ENCODE data around the gene NME4.
A peak's percentile ranks its signal among the peaks of the same experiment; 100 is the strongest.

NME4 gene

GRCh38 chr16:363766-364490 is 33.1 kb upstream of the NME4 start:
- DNase-seq, result no peak

DNA sequence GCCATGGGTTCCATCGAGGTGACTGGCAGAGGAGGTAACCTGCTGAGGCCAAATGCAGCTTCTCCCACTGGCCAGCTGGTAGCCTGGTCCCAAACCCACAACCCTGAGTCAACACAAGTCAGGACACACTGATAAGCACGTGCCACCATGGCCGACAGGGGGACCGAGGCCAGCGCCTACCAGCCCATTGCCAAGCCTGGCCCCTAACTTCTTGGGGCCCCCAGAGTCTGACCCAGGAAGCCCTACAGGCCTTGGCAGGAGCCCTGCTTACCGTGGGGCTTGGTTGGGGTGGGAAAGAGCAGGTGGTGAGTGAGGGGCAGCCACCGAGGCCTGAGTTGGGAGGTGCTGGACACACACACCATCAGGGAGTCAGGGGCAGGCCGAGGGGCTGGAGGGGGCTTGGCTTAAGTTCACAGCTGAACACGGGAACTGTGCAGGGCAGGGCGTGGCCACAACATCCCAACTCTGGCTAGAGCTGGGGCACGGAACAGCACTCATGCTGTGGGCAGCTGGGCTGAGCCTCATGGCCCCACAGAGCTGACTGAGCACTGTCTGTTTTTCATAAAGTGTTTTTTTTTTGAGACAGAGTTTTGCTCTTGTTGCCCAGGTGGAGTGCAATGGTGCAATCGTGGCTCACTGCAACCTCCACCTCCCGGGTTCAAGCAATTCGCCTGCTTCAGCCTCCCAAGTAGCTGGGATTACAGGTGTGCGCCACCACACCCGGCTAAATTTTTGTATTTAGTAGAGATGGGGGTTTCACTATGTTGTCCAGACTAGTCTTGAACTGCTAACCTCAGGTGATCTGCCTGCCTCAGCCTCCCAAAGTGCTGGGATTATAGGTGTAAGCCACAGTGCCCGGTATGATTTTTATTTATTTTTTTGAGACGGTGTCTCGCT is 32.2 kb upstream of the NME4 start:
- DNase-seq, result peak; percentile 31

GRCh38 chr16:366476-366875 is 30.5 kb upstream of the NME4 start:
- no peak for DNase-seq

GRCh38 chr16:367333-367903 is 29.6 kb upstream of the NME4 start:
- DNase-seq, result no peak

- DNase-seq, result no peak
Measured at GRCh38 chr16:368388-369158, 28.4 kb upstream of the NME4 start.

DNA sequence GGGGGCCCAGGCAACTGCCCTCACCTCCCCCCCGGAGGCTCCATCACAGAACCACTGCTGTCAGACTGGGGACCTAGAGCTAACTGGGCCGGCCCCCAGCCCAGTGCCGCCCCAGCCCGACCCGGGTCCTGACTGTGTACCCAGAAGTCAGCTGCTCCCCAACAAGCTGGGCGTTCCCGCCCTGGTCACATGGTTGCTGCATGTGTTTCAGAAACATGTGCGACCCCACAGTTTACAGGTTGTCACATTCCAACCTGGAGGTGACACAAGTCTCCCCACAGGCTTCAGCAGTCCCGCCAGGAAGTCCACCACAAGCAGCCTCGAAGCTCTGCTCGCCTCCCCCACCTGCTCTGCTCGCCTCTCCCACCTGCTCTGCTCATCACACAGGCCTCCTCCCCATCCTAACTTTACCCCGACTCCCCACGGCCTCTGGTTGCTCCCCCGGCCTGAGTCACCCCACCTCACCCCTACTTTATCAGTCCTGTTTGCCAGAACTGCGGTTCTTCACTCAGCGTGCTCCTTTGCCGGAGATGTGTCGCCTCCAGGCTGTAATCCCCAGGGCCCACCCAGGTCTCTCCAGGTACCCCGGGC is 27.6 kb upstream of the NME4 start:
- no peak for DNase-seq

GRCh38 chr16:369866-370436 is 27.0 kb upstream of the NME4 start:
- no peak for DNase-seq

GRCh38 chr16:370443-370842 is 26.6 kb upstream of the NME4 start, which contains the start of gene MRPL28:
Gene MRPL28, minus strand, starts transcription at chr16:370538. Its CDS starts 320 bp downstream, at chr16:370218.
- DNase-seq, result peak; percentile 98

GRCh38 chr16:370979-371514 is 26.0 kb upstream of the NME4 start:
- no peak for DNase-seq

GRCh38 chr16:371515-372301 is 25.3 kb upstream of the NME4 start:
- DNase-seq, result no peak

GRCh38 chr16:372302-372983 is 24.6 kb upstream of the NME4 start:
- DNase-seq, result no peak

DNA sequence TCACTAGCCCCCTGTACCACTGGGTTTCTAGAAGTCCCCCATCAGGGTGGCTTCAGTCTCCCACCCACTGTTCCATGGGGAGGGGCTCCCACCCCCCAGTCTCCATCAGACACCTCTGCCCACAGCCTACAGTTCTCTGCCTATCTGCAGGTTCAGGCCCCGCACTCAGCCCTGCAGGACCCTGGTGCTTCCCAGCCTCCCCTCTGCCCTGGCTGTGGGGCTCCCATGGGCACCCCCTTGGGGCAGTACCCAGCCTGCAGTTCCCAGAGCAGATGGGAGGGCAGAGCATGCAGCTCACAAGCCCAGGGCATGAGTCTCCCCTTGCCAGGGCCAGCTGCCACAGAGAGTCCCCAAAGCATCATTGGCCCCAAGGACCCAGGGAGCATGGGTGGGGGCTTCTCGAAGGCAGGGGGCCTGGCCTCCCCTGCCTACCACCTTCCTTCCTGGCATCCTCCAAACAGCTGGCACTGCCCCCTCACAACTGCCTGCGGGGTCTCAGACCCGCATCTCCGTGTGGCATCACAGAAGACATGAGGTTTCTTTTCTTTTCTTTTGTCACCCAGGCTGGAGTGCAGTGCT is 23.9 kb upstream of the NME4 start:
- DNase-seq, result no peak

GRCh38 chr16:373848-374615 is 23.0 kb upstream of the NME4 start:
- DNase-seq, result no peak

DNA sequence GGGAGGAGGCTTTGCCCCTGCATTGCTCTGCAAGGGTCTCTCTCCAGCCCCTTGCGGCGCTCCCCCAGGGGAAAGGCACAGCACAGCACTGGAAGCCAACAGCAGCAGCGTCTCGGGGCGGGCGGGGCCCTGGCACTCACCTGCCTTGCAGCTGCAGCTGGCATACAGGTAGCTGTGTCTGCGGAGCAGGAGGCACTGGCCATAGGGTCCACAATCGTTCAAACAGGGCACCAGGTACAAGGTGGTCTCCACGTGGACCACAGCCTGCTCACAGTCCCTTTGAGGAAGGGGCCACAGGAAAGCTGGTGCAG is 22.4 kb upstream of the NME4 start:
- DNase-seq, result no peak

- no peak for DNase-seq
Measured at GRCh38 chr16:375212-375611, 21.8 kb upstream of the NME4 start.

GRCh38 chr16:375927-376816 is 20.8 kb upstream of the NME4 start:
- no peak for DNase-seq

DNA sequence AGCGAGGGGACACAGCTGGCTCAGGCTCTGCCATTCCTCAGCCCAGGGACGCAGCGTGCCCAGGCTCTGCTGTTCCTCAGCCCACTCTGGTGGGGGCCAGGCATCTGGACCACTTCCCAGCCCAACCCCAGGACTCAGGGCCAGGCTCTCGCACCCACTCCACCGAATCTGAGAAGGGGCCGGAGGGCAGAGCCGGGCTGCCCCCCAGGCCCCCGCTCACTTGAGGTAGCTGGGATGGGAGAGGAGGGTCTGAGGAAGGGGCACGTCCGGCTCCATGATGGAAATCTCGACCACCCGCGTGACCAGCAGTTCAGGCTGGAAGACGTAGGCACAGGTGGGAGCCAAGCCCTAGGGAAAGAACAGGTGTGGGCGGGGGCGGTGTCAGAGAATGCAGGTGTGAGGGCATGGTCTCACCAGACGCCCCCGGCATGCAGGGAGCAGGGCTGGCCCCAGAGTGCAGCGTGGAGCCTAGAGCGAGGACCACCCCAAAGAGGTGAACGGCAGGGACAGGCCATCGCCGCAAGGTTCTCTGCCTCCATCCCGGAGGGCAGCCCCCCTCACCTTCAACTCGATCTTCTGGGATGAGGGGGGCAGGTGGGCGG is 20.1 kb upstream of the NME4 start:
- no peak for DNase-seq

DNA sequence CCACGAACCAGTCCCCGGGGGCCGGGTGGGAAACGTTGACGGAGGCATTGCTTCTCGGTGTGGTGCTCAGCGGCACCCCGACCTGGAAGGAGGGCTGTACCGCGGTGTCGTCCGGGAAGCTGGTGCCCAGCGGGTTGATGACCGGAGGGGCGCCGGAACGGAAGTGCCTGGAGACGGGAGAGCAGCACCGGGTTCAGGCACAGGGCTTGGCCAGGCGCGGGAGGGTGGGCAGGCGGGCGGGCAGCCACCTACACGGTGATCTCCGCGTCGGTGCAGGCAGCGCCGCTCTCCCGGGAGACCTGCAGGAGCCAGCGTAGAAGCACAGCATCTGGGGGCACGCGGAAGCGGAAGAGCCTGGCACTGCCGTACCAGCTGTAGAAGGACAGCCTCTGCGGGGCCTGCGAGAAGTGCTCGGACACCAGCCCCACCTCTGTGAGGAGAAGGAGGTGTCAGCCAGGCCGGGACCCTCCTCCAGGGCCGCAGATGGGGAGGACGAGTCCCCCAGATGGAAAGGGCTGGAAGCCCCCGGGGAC is 19.5 kb upstream of the NME4 start:
- no peak for DNase-seq
